SK-N-MC (cell line): ENCODE data around the gene PARD3B.

ENCODE experiments used
- EZH2 ChIP-seq: fragments of 200-600 bp; sonication (generic); IDR thresholded peaks from one replicate; pipeline ENCODE4 v1.6.1; 2017; ENCODE audit warnings: antibody characterized with exemption
- POLR2AphosphoS5 ChIP-seq: IDR thresholded peaks from 2 replicates; pipeline ENCODE4 v1.6.1; 2012; ENCODE audit warnings: mild to moderate bottlenecking, low read depth, low read length, borderline replicate concordance

DNA sequence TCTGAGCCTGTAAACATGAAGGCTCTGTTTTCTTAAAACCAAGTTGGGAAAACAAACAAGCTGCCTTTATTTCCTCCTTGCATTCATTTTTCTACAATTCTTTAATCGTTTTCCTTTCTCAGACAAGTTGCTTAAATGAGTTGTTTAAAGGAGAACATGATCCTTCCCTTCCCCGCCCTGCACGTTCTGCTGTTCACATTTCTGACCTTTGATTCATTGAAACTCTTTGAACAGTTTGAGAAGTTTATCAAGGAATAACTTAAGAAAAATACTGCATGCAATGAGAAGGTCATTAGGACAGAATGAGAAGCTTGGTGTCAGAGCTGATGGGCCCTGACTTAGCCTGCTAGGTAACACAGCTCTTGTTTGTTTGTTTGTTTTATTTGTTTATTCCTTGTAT is 181.6 kb downstream of the PARD3B start:
- TF ChIP-seq POLR2AphosphoS5, result no peak
- no peak for TF ChIP-seq EZH2
